CD1c-positive myeloid dendritic cell (primary cell): ENCODE results near the gene TMEM209.
A peak's percentile ranks its signal among the peaks of the same experiment; 100 is the strongest.
"Not testable (repeated sequence)": the region's sequence is repeated elsewhere in the genome, so short reads cannot be mapped to it uniquely, and the experiment has no call there.

Experiments used
- DNase-seq: peaks from one replicate; pipeline ENCODE4 v3.0.0-alpha.2; 2016; ENCODE audit errors: extremely low spot score

Gene TMEM209

GRCh38 chr7:130205084-130205947, at the start of gene TMEM209:
TMEM209 (minus strand) TSS chr7:130205406; CDS start chr7:130205375, 31 bp downstream.
- peak; percentile 99 for DNase-seq

GRCh38 chr7:130254555-130254954, 49.3 kb upstream of the TMEM209 start:
- DNase-seq: no peak

GRCh38 chr7:130249626-130250025, 44.4 kb upstream of the TMEM209 start:
- not testable (repeated sequence) for DNase-seq

- not testable (repeated sequence) for DNase-seq
Observed at GRCh38 chr7:130248842-130249241, 43.6 kb upstream of the TMEM209 start.

- not testable (repeated sequence) for DNase-seq
Observed at GRCh38 chr7:130246491-130246890, 41.3 kb upstream of the TMEM209 start.

GRCh38 chr7:130243486-130243885, 38.3 kb upstream of the TMEM209 start:
- DNase-seq: not testable (repeated sequence)

- peak; percentile 47 for DNase-seq
Observed at GRCh38 chr7:130242198-130243014, 37.2 kb upstream of the TMEM209 start.

- no peak for DNase-seq
Observed at GRCh38 chr7:130240240-130240639, 35.0 kb upstream of the TMEM209 start.

GRCh38 chr7:130236361-130236760, 31.2 kb upstream of the TMEM209 start:
- not testable (repeated sequence) for DNase-seq

- no peak for DNase-seq
Observed at GRCh38 chr7:130234078-130234477, 28.9 kb upstream of the TMEM209 start.

- no peak for DNase-seq
Observed at GRCh38 chr7:130232209-130232608, 27.0 kb upstream of the TMEM209 start.

- no peak for DNase-seq
Observed at GRCh38 chr7:130231792-130232191, 26.6 kb upstream of the TMEM209 start.

- not testable (repeated sequence) for DNase-seq
Observed at GRCh38 chr7:130229981-130230380, 24.8 kb upstream of the TMEM209 start.

GRCh38 chr7:130228840-130229502, 23.8 kb upstream of the TMEM209 start:
- DNase-seq: no peak

- no peak for DNase-seq
Observed at GRCh38 chr7:130227883-130228575, 22.8 kb upstream of the TMEM209 start.

- DNase-seq: no peak
Observed at GRCh38 chr7:130226333-130226732, 21.1 kb upstream of the TMEM209 start.

GRCh38 chr7:130224923-130225322, 19.7 kb upstream of the TMEM209 start:
- not testable (repeated sequence) for DNase-seq

GRCh38 chr7:130224210-130224609, 19.0 kb upstream of the TMEM209 start:
- no peak for DNase-seq

GRCh38 chr7:130223646-130224045, 18.4 kb upstream of the TMEM209 start:
- no peak for DNase-seq

- DNase-seq: no peak
Observed at GRCh38 chr7:130221746-130222145, 16.5 kb upstream of the TMEM209 start.

- no peak for DNase-seq
Observed at GRCh38 chr7:130219871-130220270, 14.7 kb upstream of the TMEM209 start.
